Heart left ventricle (tissue), 16 donors: ENCODE measurements around the gene IRS1. TPM values are rescaled to one million over a fixed set of nuclear protein-coding genes. Genes with fewer than 3 reads are reported as not detected.

Experiments used
- ATAC-seq, 4 donors: fragments of 200-7000 bp; cut with Tn5 transposase; one replicate each; pipeline ENCODE4 v1.9.1; 2020 to 2022; ENCODE audit warnings: moderate library complexity in 4 of 4, mild to moderate bottlenecking in 3 of 4, moderate number of reproducible peaks in 1 of 4
- DNase-seq, 5 donors: peaks; one replicate each; pipeline ENCODE4 v3.0.0-alpha.2; 2020
- H3K27ac ChIP-seq, 12 donors: fragments of 200-600 bp; sonication (generic) in 4 of 12; one replicate each; pipeline versions ENCODE4 v1.5.0 to v1.8.0; 2016 to 2022; ENCODE audit warnings: mild to moderate bottlenecking in 2 of 12
- H3K27me3 ChIP-seq, 9 donors: fragments of 200-600 bp; sonication (generic) in 2 of 9; one replicate each; pipeline versions ENCODE4 v1.5.1 to v1.8.0; 2016 to 2022; ENCODE audit warnings: mild to moderate bottlenecking in 3 of 9
- H3K36me3 ChIP-seq, 9 donors: fragments of 200-600 bp; sonication (generic) in 2 of 9; one replicate each; pipeline versions ENCODE4 v1.5.0 to v1.8.0; 2018 to 2022; ENCODE audit warnings: mild to moderate bottlenecking in 2 of 9
- H3K4me1 ChIP-seq, 12 donors: fragments of 200-600 bp; sonication (generic) in 4 of 12; one replicate each; pipeline versions ENCODE4 v1.5.0 to v1.8.0; 2016 to 2022; ENCODE audit warnings: mild to moderate bottlenecking in 3 of 12
- H3K4me3 ChIP-seq, 12 donors: fragments of 200-600 bp; sonication (generic) in 4 of 12; one replicate each; pipeline versions ENCODE4 v1.5.0 to v1.8.0; 2017 to 2022; ENCODE audit warnings: mild to moderate bottlenecking in 9 of 12, moderate library complexity in 4 of 12
- H3K9me3 ChIP-seq, 12 donors: fragments of 200-600 bp; sonication (generic) in 4 of 12; one replicate each; pipeline versions ENCODE4 v1.5.0 to v1.8.0; 2016 to 2022; ENCODE audit warnings: mild to moderate bottlenecking in 1 of 12
- CTCF ChIP-seq, 12 donors: fragments of 200-600 bp; sonication (generic) in 4 of 12; IDR thresholded peaks; one replicate each; pipeline versions ENCODE4 v1.5.0 to v1.8.0; 2018 to 2022; ENCODE audit warnings: antibody characterized with exemption in 12 of 12, mild to moderate bottlenecking in 5 of 12
- POLR2A ChIP-seq, 2 donors: fragments of 450-650 bp; IDR thresholded peaks; one replicate each; pipeline ENCODE4 v1.6.1; 2017; ENCODE audit warnings: antibody characterized with exemption in 2 of 2, mild to moderate bottlenecking in 2 of 2, moderate library complexity in 2 of 2
- WGBS, 4 donors: extraction: QIAGEN DNeasy Blood & Tissue Kit in 2 of 4; methylation state at CpG; one replicate each; pipeline versions ENCODE4 v1.1.5 to v1.1.7; 2013 to 2018; 5-methylcytosine and 5-hydroxymethylcytosine counted together
- intact Hi-C, 10 donors: fragments of 100-400 bp; cut with DNase I; formaldehyde crosslinking; loops; one replicate each; pipeline versions ENCODE4 v1.11.1 to v1.14.2; 2022
- polyA plus RNA-seq, 2 donors: library from polyadenylated mRNA; stranded (reverse); fragments of 200-250 nt; gene quantifications; one replicate each; pipeline ENCODE4 v1.2.3, GENCODE V29; 2013
- total RNA-seq, 9 donors: library from RNA; depleted of rRNA in 2 of 9; stranded (reverse); fragments of >200 nt in 2 of 9; fragmentation: NEBNext Ultra II Directional in 3 of 9; extraction: Animal tissue kit (Norgen Biotek cat#: 25700) in 3 of 9; gene quantifications; one replicate each; pipeline versions ENCODE4 v1.1.0 to v1.2.4, GENCODE V29; 2016 to 2023
- donor health status: ischemic (EF 13 %, LVEDD 7.1; RV severe dilation, severe dysfunction).
- donor health status: healthy with polysubstance abuse.
- donor health status: DM: no; HTN: yes; CAD: no.
- donor health status: DM: no; HTN: no; CAD: no.
- donor health status: ischemic (EF 25% LVEDD 6.9; RV normal size, moderate dysfunction).
- donor health status: ischemic (EF 25% LVEDD 5.7; RV mildly dilated, moderate dysfunction).
- donor health status: healthy.
- donor health status: DM: yes; HTN: yes; CAD: no.
- donor health status: ischemic (EF 35%, LVEDD 5.7; RV mildly dilated, moderate dysfunction).
- donor health status: nonischemic (EF 11% LVEDD 7.7; RV severe dilation, severe dysfunction).
- donor health status: DM: yes; HTN: yes; CAD: no.
- donor health status: PGD.
- donor health status: ischemic (EF 29% LVEDD 5.4; RV normal size, mild dysfunction).
- donor health status: nonischemic (EF 23%, LVEDD 6.1; RV moderate dilation, normal function).

The IRS1 gene
- total and polyA plus RNA-seq, 11 donors = 5.0 to 45.8 (median 15.7) TPM

GRCh38 chr2:226794196-226794661 lies 5.4 kb downstream of the IRS1 start:
- no peak for ATAC-seq
- 11 to 21% (median 14%) methylated on average over 4 of the region's 4 CpGs for WGBS, 4 donors
- peak overlapping the region; percentile 6 to 97 (median 78) for H3K4me3 ChIP-seq

GRCh38 chr2:226793646-226794045 lies 6.0 kb downstream of the IRS1 start:
- 23 to 27% (median 23%) methylated on average over 2 of the region's 2 CpGs for WGBS, 4 donors
- Histone ChIP-seq H3K27me3 (peaks cover 0 to 3% (median 0%) of the 10 kb centered on the region in 9 donors), H3K36me3 (peaks cover 0 to 9% (median 0%) of the 10 kb centered on the region in 9 donors), H3K9me3 (no peaks in the 10 kb centered on the region), H3K4me3 (peak overlapping the region; percentile 6 to 97 (median 78)), H3K27ac (peak overlapping the region; percentile 18 to 98 (median 94)), H3K4me1 (peaks cover 0 to 89% (median 56%) of the 10 kb centered on the region in 12 donors)
- TF ChIP-seq POLR2A (IDR thresholded peaks at IDR 0.05) (no peak), CTCF (IDR thresholded peaks at IDR 0.05) (no peak)
- DNase-seq (no peak), ATAC-seq (no peak)
- intact Hi-C loops = loop anchor here (2.0 to 10.0 kb wide), 16 partner anchors 36 to 579 kb away; no protein-coding TSS in a partner anchor

More at GRCh38 chr2:226794196-226794661, 5.4 kb downstream of the IRS1 start:
- peak in 1 of 5 donors; percentile 30 for DNase-seq
- H3K4me1 ChIP-seq = peaks cover 0 to 88% (median 52%) of the 10 kb centered on the region in 12 donors
- H3K27ac ChIP-seq = peak overlapping the region; percentile 19 to 98 (median 94)
- H3K9me3 ChIP-seq = no peaks in the 10 kb centered on the region
- intact Hi-C loops = loop anchor here (5.0 to 10.0 kb wide), 15 partner anchors 37 to 579 kb away; no protein-coding TSS in a partner anchor
- no peak for TF ChIP-seq CTCF (IDR thresholded peaks at IDR 0.05)
- TF ChIP-seq POLR2A (IDR thresholded peaks at IDR 0.05) = no peak
- H3K36me3 ChIP-seq = peaks cover 0 to 9% (median 0%) of the 10 kb centered on the region in 9 donors
- H3K27me3 ChIP-seq = peaks cover 0 to 7% (median 0%) of the 10 kb centered on the region in 9 donors

- DNase-seq = no peak
- Histone ChIP-seq H3K9me3 (no peaks in the 10 kb centered on the region), H3K4me3 (peak overlapping the region; percentile 43 to 97 (median 76)), H3K27me3 (no peaks in the 10 kb centered on the region), H3K4me1 (peaks cover 0 to 93% (median 66%) of the 10 kb centered on the region in 12 donors), H3K27ac (peak overlapping the region; percentile 88 to 98 (median 94)), H3K36me3 (peaks cover 0 to 6% (median 0%) of the 10 kb centered on the region in 9 donors)
- TF ChIP-seq POLR2A (IDR thresholded peaks at IDR 0.05) (no peak), CTCF (IDR thresholded peaks at IDR 0.05) (no peak)
- no peak for ATAC-seq
- intact Hi-C loops = loop anchor here (2.0 to 10.0 kb wide), 16 partner anchors 35 to 578 kb away; no protein-coding TSS in a partner anchor
- 35 to 41% (median 38%) methylated on average over 7 of the region's 7 CpGs for WGBS, 4 donors
These were observed 7.3 kb downstream of the IRS1 start for GRCh38 chr2:226792155-226792881.

- Histone ChIP-seq H3K27ac (peak overlapping the region; percentile 88 to 98 (median 94)), H3K4me1 (peaks cover 0 to 88% (median 71%) of the 10 kb centered on the region in 12 donors), H3K36me3 (peaks cover 0 to 4% (median 0%) of the 10 kb centered on the region in 9 donors), H3K27me3 (no peaks in the 10 kb centered on the region), H3K9me3 (no peaks in the 10 kb centered on the region), H3K4me3 (peak overlapping the region; percentile 43 to 97 (median 76))
- WGBS, 4 donors = 0% methylated on average over 16 to 56 of the region's 56 CpGs
- intact Hi-C loops = loop anchor here (2.0 to 10.0 kb wide), 16 partner anchors 34 to 577 kb away; no protein-coding TSS in a partner anchor
- TF ChIP-seq CTCF (IDR thresholded peaks at IDR 0.05) (peak; percentile 10 to 65 (median 42)), POLR2A (IDR thresholded peaks at IDR 0.05) (peak in 1 of 2 donors; percentile 81)
- ATAC-seq (peak; percentile 78 to 96 (median 90)), DNase-seq (peak; percentile 93 to 96 (median 95))
These were observed 8.0 kb downstream of the IRS1 start for GRCh38 chr2:226791487-226792081.
